SK-N-SH treated with all-trans-retinoic acid at 6 μM for 48 hours (cell line): ENCODE data around the gene SNX32.

Experiments
- ATAC-seq: fragments of 200-7000 bp; cut with Tn5 transposase; 3 replicates; pipeline ENCODE4 v1.9.1; 2020; ENCODE audit warnings: mild to moderate bottlenecking, moderate library complexity
- ARNTL ChIP-seq: fragments of 450-650 bp; formaldehyde crosslinking; IDR thresholded peaks from 2 replicates; pipeline ENCODE4 v1.5.0; 2020; ENCODE audit warnings: low read depth, mild to moderate bottlenecking, moderate library complexity, borderline replicate concordance
- BACH2 ChIP-seq: fragments of 250-450 bp; sonication (Bioruptor Pico); IDR thresholded peaks from 2 replicates; pipeline ENCODE4 v1.9.0; 2021; ENCODE audit warnings: mild to moderate bottlenecking, borderline replicate concordance
- CSDC2 ChIP-seq: fragments of 250-450 bp; sonication (Bioruptor Pico); IDR thresholded peaks from 2 replicates; pipeline ENCODE4 v1.5.0; 2020; ENCODE audit warnings: mild to moderate bottlenecking, moderate library complexity
- ESRRG ChIP-seq: fragments of 250-450 bp; sonication (Bioruptor Pico); IDR thresholded peaks from 2 replicates; pipeline ENCODE4 v1.6.1; 2021; ENCODE audit warnings: mild to moderate bottlenecking
- GLIS3 ChIP-seq: fragments of 250-450 bp; sonication (Bioruptor Pico); IDR thresholded peaks from 2 replicates; pipeline ENCODE4 v1.5.0; 2020; ENCODE audit warnings: mild to moderate bottlenecking, moderate library complexity
- ISL1 ChIP-seq: fragments of 250-450 bp; sonication (Bioruptor Pico); IDR thresholded peaks from 2 replicates; pipeline ENCODE4 v2.1.2; 2022; ENCODE audit warnings: mild to moderate bottlenecking, moderate library complexity
- OSR1 ChIP-seq: fragments of 250-450 bp; sonication (Bioruptor Pico); IDR thresholded peaks from 2 replicates; pipeline ENCODE4 v1.8.0; 2022; ENCODE audit warnings: moderate library complexity, mild to moderate bottlenecking, inconsistent platforms
- PPARA ChIP-seq: fragments of 250-450 bp; sonication (Bioruptor Pico); IDR thresholded peaks from 2 replicates; pipeline ENCODE4 v1.5.0; 2020; ENCODE audit warnings: mild to moderate bottlenecking, borderline replicate concordance
- RARB ChIP-seq: fragments of 250-450 bp; sonication (Bioruptor Pico); IDR thresholded peaks from 2 replicates; pipeline ENCODE4 v1.8.0; 2021; ENCODE audit warnings: mild to moderate bottlenecking, moderate library complexity
- SNAI2 ChIP-seq: fragments of 250-450 bp; sonication (Bioruptor Pico); IDR thresholded peaks from 2 replicates; pipeline ENCODE4 v1.5.0; 2020; ENCODE audit warnings: mild to moderate bottlenecking, moderate library complexity
- TCF4 ChIP-seq: fragments of 250-450 bp; sonication (Bioruptor Pico); IDR thresholded peaks from 2 replicates; pipeline ENCODE4 v1.8.0; 2021; ENCODE audit warnings: mild to moderate bottlenecking, moderate library complexity, borderline replicate concordance
- TOX ChIP-seq: fragments of 250-450 bp; sonication (Bioruptor Pico); IDR thresholded peaks from 2 replicates; pipeline ENCODE4 v1.8.0; 2021; ENCODE audit warnings: mild to moderate bottlenecking, moderate library complexity, borderline replicate concordance
- ZC3H10 ChIP-seq: fragments of 250-450 bp; sonication (Bioruptor Pico); IDR thresholded peaks from 2 replicates; pipeline ENCODE4 v1.5.1; 2021; ENCODE audit warnings: mild to moderate bottlenecking, moderate library complexity
- ZFP3 ChIP-seq: fragments of 250-450 bp; sonication (Bioruptor Pico); IDR thresholded peaks from 2 replicates; pipeline ENCODE4 v1.5.0; 2020; ENCODE audit warnings: mild to moderate bottlenecking, moderate library complexity
- ZFP30 ChIP-seq: fragments of 450-650 bp; formaldehyde crosslinking; IDR thresholded peaks from 2 replicates; pipeline ENCODE4 v1.5.0; 2022; ENCODE audit warnings: mild to moderate bottlenecking, moderate library complexity
- ZNF565 ChIP-seq: fragments of 450-650 bp; formaldehyde crosslinking; conservative IDR thresholded peaks from 2 replicates; pipeline ENCODE4 v1.5.0; 2020; ENCODE audit warnings: low read depth, mild to moderate bottlenecking, moderate library complexity
- ZNF70 ChIP-seq: fragments of 450-650 bp; formaldehyde crosslinking; IDR thresholded peaks from 2 replicates; pipeline ENCODE4 v1.5.0; 2020; ENCODE audit warnings: mild to moderate bottlenecking, moderate library complexity
- ZNF8 ChIP-seq: fragments of 450-650 bp; formaldehyde crosslinking; IDR thresholded peaks from 2 replicates; pipeline ENCODE4 v1.5.0; 2020; ENCODE audit warnings: mild to moderate bottlenecking, moderate library complexity
- TF ChIP-seq, protein P1 (sequence below): fragments of 250-450 bp; sonication (Bioruptor Pico); IDR thresholded peaks from 2 replicates; pipeline ENCODE4 v1.8.0; 2020; ENCODE audit warnings: mild to moderate bottlenecking, moderate library complexity, borderline replicate concordance
- TF ChIP-seq, protein P2 (sequence below): fragments of 250-450 bp; sonication (Bioruptor Pico); IDR thresholded peaks from 2 replicates; pipeline ENCODE4 v1.5.1; 2020; ENCODE audit warnings: low read depth, mild to moderate bottlenecking, moderate library complexity
- TF ChIP-seq, protein P3 (sequence below): fragments of 250-450 bp; sonication (Bioruptor Pico); IDR thresholded peaks from 2 replicates; pipeline ENCODE4 v1.5.1; 2021; ENCODE audit warnings: mild to moderate bottlenecking, moderate library complexity
- TF ChIP-seq, protein P4 (sequence below): fragments of 250-450 bp; sonication (Bioruptor Pico); IDR thresholded peaks from 2 replicates; pipeline ENCODE4 v1.5.0; 2020; ENCODE audit warnings: mild to moderate bottlenecking, moderate library complexity

Gene SNX32

DNA sequence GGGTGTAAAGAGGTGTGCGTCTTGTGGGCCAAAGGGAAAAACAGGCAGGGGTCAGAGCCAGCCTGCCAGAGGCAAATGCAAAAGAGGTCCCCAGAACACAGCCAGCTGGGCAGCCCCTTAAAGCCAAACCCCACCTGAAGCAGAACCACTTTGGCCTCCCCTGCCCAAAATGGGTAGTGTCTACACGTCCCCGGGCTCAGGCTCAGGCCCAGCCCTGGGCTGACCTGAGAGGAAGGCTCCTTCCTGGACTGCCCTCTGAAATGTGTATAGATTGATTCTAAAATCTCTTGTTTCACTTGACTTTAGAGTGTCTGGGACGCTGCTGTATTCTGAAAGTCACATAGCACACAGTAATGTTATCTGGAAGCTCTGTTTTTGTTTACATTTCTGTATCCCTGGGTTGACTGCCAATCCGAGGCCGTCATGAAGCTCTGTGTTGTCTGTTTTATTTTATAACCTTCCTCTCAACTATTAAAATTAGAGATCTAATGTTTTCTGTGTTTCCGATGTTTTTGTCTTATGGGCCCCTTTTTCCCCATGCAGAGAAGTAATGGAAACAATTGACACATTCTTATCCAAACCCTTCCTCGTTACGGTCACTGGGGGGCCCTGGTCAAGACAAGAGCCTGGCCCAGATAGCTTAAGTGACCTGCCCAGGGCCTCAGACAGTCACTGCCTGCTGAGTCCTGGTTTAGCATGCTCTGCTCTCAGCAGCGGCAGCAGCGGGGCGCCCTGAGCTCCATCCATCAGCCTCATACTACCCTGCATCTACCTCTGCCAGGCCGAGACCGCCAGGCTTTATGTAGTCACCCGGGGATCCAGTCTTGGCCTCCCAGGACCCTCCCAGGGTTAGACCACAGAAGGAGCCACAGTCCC is 36.8 kb upstream of the SNX32 start:
- no peak for TF ChIP-seq BACH2 (CRISPR knock-in tag)
- TF ChIP-seq ISL1 (CRISPR knock-in tag), result no peak
- TF ChIP-seq, protein P1, sequence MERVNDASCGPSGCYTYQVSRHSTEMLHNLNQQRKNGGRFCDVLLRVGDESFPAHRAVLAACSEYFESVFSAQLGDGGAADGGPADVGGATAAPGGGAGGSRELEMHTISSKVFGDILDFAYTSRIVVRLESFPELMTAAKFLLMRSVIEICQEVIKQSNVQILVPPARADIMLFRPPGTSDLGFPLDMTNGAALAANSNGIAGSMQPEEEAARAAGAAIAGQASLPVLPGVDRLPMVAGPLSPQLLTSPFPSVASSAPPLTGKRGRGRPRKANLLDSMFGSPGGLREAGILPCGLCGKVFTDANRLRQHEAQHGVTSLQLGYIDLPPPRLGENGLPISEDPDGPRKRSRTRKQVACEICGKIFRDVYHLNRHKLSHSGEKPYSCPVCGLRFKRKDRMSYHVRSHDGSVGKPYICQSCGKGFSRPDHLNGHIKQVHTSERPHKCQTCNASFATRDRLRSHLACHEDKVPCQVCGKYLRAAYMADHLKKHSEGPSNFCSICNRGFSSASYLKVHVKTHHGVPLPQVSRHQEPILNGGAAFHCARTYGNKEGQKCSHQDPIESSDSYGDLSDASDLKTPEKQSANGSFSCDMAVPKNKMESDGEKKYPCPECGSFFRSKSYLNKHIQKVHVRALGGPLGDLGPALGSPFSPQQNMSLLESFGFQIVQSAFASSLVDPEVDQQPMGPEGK (CRISPR knock-in tag), result no peak
- no peak for TF ChIP-seq ZNF565 (CRISPR knock-in tag)
- no peak for TF ChIP-seq SNAI2
- TF ChIP-seq, protein P2, sequence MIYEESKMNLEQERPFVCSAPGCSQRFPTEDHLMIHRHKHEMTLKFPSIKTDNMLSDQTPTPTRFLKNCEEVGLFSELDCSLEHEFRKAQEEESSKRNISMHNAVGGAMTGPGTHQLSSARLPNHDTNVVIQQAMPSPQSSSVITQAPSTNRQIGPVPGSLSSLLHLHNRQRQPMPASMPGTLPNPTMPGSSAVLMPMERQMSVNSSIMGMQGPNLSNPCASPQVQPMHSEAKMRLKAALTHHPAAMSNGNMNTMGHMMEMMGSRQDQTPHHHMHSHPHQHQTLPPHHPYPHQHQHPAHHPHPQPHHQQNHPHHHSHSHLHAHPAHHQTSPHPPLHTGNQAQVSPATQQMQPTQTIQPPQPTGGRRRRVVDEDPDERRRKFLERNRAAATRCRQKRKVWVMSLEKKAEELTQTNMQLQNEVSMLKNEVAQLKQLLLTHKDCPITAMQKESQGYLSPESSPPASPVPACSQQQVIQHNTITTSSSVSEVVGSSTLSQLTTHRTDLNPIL, result no peak
- TF ChIP-seq OSR1 (CRISPR knock-in tag), result no peak
- no peak for TF ChIP-seq TOX (CRISPR knock-in tag)
- no peak for TF ChIP-seq ZC3H10 (CRISPR knock-in tag)
- TF ChIP-seq ESRRG (CRISPR knock-in tag), result no peak
- no peak for TF ChIP-seq CSDC2
- no peak for TF ChIP-seq ARNTL (CRISPR knock-in tag)
- no peak for TF ChIP-seq ZNF70 (CRISPR knock-in tag)
- TF ChIP-seq PPARA (CRISPR knock-in tag), result no peak
- TF ChIP-seq, all 23 proteins: peak for 0
- ATAC-seq, result no peak

- TF ChIP-seq ARNTL (CRISPR knock-in tag), result no peak
- TF ChIP-seq, protein P1 (CRISPR knock-in tag), result no peak
- no peak for TF ChIP-seq ZNF565 (CRISPR knock-in tag)
- TF ChIP-seq GLIS3 (CRISPR knock-in tag), result no peak
- TF ChIP-seq, protein P3, sequence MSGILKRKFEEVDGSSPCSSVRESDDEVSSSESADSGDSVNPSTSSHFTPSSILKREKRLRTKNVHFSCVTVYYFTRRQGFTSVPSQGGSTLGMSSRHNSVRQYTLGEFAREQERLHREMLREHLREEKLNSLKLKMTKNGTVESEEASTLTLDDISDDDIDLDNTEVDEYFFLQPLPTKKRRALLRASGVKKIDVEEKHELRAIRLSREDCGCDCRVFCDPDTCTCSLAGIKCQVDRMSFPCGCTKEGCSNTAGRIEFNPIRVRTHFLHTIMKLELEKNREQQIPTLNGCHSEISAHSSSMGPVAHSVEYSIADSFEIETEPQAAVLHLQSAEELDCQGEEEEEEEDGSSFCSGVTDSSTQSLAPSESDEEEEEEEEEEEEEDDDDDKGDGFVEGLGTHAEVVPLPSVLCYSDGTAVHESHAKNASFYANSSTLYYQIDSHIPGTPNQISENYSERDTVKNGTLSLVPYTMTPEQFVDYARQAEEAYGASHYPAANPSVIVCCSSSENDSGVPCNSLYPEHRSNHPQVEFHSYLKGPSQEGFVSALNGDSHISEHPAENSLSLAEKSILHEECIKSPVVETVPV (CRISPR knock-in tag), result no peak
- no peak for TF ChIP-seq ISL1 (CRISPR knock-in tag)
- no peak for TF ChIP-seq ZFP30 (CRISPR knock-in tag)
- TF ChIP-seq, protein P4, sequence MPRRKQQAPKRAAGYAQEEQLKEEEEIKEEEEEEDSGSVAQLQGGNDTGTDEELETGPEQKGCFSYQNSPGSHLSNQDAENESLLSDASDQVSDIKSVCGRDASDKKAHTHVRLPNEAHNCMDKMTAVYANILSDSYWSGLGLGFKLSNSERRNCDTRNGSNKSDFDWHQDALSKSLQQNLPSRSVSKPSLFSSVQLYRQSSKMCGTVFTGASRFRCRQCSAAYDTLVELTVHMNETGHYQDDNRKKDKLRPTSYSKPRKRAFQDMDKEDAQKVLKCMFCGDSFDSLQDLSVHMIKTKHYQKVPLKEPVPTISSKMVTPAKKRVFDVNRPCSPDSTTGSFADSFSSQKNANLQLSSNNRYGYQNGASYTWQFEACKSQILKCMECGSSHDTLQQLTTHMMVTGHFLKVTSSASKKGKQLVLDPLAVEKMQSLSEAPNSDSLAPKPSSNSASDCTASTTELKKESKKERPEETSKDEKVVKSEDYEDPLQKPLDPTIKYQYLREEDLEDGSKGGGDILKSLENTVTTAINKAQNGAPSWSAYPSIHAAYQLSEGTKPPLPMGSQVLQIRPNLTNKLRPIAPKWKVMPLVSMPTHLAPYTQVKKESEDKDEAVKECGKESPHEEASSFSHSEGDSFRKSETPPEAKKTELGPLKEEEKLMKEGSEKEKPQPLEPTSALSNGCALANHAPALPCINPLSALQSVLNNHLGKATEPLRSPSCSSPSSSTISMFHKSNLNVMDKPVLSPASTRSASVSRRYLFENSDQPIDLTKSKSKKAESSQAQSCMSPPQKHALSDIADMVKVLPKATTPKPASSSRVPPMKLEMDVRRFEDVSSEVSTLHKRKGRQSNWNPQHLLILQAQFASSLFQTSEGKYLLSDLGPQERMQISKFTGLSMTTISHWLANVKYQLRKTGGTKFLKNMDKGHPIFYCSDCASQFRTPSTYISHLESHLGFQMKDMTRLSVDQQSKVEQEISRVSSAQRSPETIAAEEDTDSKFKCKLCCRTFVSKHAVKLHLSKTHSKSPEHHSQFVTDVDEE (CRISPR knock-in tag), result no peak
- TF ChIP-seq ZC3H10 (CRISPR knock-in tag), result no peak
- TF ChIP-seq ESRRG (CRISPR knock-in tag), result no peak
- TF ChIP-seq TOX (CRISPR knock-in tag), result no peak
- TF ChIP-seq RARB (CRISPR knock-in tag), result no peak
- TF ChIP-seq CSDC2, result no peak
- TF ChIP-seq, protein P2, result no peak
- no peak for TF ChIP-seq BACH2 (CRISPR knock-in tag)
- TF ChIP-seq ZFP3 (CRISPR knock-in tag), result no peak
- TF ChIP-seq OSR1 (CRISPR knock-in tag), result no peak
- no peak for TF ChIP-seq TCF4 (CRISPR knock-in tag)
- no peak for TF ChIP-seq ZNF8 (CRISPR knock-in tag)
- no peak for TF ChIP-seq ZNF70 (CRISPR knock-in tag)
- TF ChIP-seq, all 23 proteins: peak for 0
- no peak for ATAC-seq
Observed at GRCh38 chr11:65797711-65798110, 36.1 kb upstream of the SNX32 start.
